SK-N-MC (cell line): Measurements from ENCODE around the gene FHIT.

Experiments used
- DNase-seq: peaks from one replicate; pipeline ENCODE4 v3.0.0-alpha.2; 2011; ENCODE audit warnings: low read depth, low spot score
- H3K27ac ChIP-seq: fragments of 200-600 bp; sonication (generic); 2 replicates; pipeline ENCODE4 v1.5.1; 2016; ENCODE audit warnings: mixed run types
- H3K36me3 ChIP-seq: fragments of 200-600 bp; sonication (generic); 2 replicates; pipeline ENCODE4 v1.6.1; 2017; ENCODE audit warnings: antibody characterized with exemption, low read length, mixed read lengths; ENCODE audit not compliant: insufficient read depth
- H3K4me3 ChIP-seq: fragments of 200-600 bp; sonication (generic); 2 replicates; pipeline ENCODE4 v1.5.1; 2016
- H3K9ac ChIP-seq: fragments of 200-600 bp; sonication (generic); 2 replicates; pipeline ENCODE4 v1.8.0; 2017; ENCODE audit warnings: mixed run types, mixed read lengths; ENCODE audit not compliant: insufficient read length
- H3K9me3 ChIP-seq: fragments of 200-600 bp; sonication (generic); 2 replicates; pipeline ENCODE4 v1.6.1; 2017; ENCODE audit warnings: low read depth, mild to moderate bottlenecking, antibody characterized with exemption, low read length, moderate library complexity, mixed read lengths
- EZH2 ChIP-seq: fragments of 200-600 bp; sonication (generic); IDR thresholded peaks from one replicate; pipeline ENCODE4 v1.6.1; 2017; ENCODE audit warnings: antibody characterized with exemption
- FOXP2 ChIP-seq: optimal IDR thresholded peaks from 2 replicates; pipeline ENCODE3; 2011; ENCODE audit warnings: mild to moderate bottlenecking, moderate library complexity; ENCODE audit not compliant: insufficient read depth; ENCODE audit errors: extremely low read length, control extremely low read depth
- POLR2AphosphoS5 ChIP-seq: IDR thresholded peaks from 2 replicates; pipeline ENCODE4 v1.6.1; 2012; ENCODE audit warnings: mild to moderate bottlenecking, low read depth, low read length, borderline replicate concordance

Gene FHIT

GRCh38 chr3:59914251-59914650 is 1337.0 kb downstream of the FHIT start:
- H3K4me3 ChIP-seq = no peak overlapping the region
- no peak for DNase-seq
- no peak overlapping the region for H3K9ac ChIP-seq
- no peaks in the 10 kb centered on the region for H3K36me3 ChIP-seq
- no peak for TF ChIP-seq FOXP2
- no peak for TF ChIP-seq EZH2
- no peak for TF ChIP-seq POLR2AphosphoS5
- H3K9me3 ChIP-seq = no peaks in the 10 kb centered on the region
- H3K27ac ChIP-seq = no peak overlapping the region

GRCh38 chr3:59913645-59914044 is 1337.6 kb downstream of the FHIT start:
- Histone ChIP-seq H3K27ac (no peak overlapping the region), H3K36me3 (no peaks in the 10 kb centered on the region), H3K4me3 (no peak overlapping the region), H3K9me3 (no peaks in the 10 kb centered on the region), H3K9ac (no peak overlapping the region)
- no peak for DNase-seq
- TF ChIP-seq POLR2AphosphoS5 (no peak), FOXP2 (no peak), EZH2 (no peak)

- no peak for DNase-seq
- Histone ChIP-seq H3K4me3 (no peak overlapping the region), H3K36me3 (no peaks in the 10 kb centered on the region), H3K9ac (no peak overlapping the region), H3K9me3 (no peaks in the 10 kb centered on the region), H3K27ac (no peak overlapping the region)
- TF ChIP-seq POLR2AphosphoS5 (no peak), FOXP2 (no peak), EZH2 (no peak)
These were observed 1342.6 kb downstream of the FHIT start for GRCh38 chr3:59908701-59909100.

GRCh38 chr3:59908280-59908679 is 1343.0 kb downstream of the FHIT start:
- no peak for DNase-seq
- Histone ChIP-seq H3K9me3 (no peaks in the 10 kb centered on the region), H3K27ac (no peak overlapping the region), H3K36me3 (no peaks in the 10 kb centered on the region), H3K4me3 (no peak overlapping the region), H3K9ac (no peak overlapping the region)
- TF ChIP-seq EZH2 (no peak), POLR2AphosphoS5 (no peak), FOXP2 (no peak)

- H3K27ac ChIP-seq = no peak overlapping the region
- H3K9me3 ChIP-seq = no peaks in the 10 kb centered on the region
- no peak for DNase-seq
- no peak overlapping the region for H3K9ac ChIP-seq
- H3K36me3 ChIP-seq = no peaks in the 10 kb centered on the region
- TF ChIP-seq POLR2AphosphoS5 (no peak), EZH2 (no peak), FOXP2 (no peak)
- no peak overlapping the region for H3K4me3 ChIP-seq
These were observed 1347.0 kb downstream of the FHIT start for GRCh38 chr3:59904296-59904695.

GRCh38 chr3:59899061-59899460 is 1352.2 kb downstream of the FHIT start:
- Histone ChIP-seq H3K9me3 (no peaks in the 10 kb centered on the region), H3K9ac (no peak overlapping the region), H3K4me3 (no peak overlapping the region), H3K36me3 (no peaks in the 10 kb centered on the region), H3K27ac (no peak overlapping the region)
- DNase-seq = no peak
- TF ChIP-seq EZH2 = no peak
- TF ChIP-seq FOXP2 = no peak
- TF ChIP-seq POLR2AphosphoS5 = no peak

- H3K9me3 ChIP-seq = no peaks in the 10 kb centered on the region
- no peak overlapping the region for H3K27ac ChIP-seq
- H3K36me3 ChIP-seq = no peaks in the 10 kb centered on the region
- DNase-seq = no peak
- no peak overlapping the region for H3K4me3 ChIP-seq
- H3K9ac ChIP-seq = no peak overlapping the region
- TF ChIP-seq FOXP2 = no peak
- TF ChIP-seq EZH2 = no peak
- TF ChIP-seq POLR2AphosphoS5 = no peak
These were observed 1355.3 kb downstream of the FHIT start for GRCh38 chr3:59895972-59896371.

- H3K9me3 ChIP-seq = no peaks in the 10 kb centered on the region
- no peak overlapping the region for H3K9ac ChIP-seq
- H3K36me3 ChIP-seq = no peaks in the 10 kb centered on the region
- no peak for DNase-seq
- no peak for TF ChIP-seq POLR2AphosphoS5
- no peak for TF ChIP-seq FOXP2
- no peak for TF ChIP-seq EZH2
- no peak overlapping the region for H3K4me3 ChIP-seq
- H3K27ac ChIP-seq = no peak overlapping the region
These were observed 1356.7 kb downstream of the FHIT start for GRCh38 chr3:59894425-59895121.

GRCh38 chr3:59890639-59891038 is 1360.6 kb downstream of the FHIT start:
- no peak overlapping the region for H3K9ac ChIP-seq
- no peaks in the 10 kb centered on the region for H3K9me3 ChIP-seq
- no peaks in the 10 kb centered on the region for H3K36me3 ChIP-seq
- TF ChIP-seq FOXP2 (no peak), POLR2AphosphoS5 (no peak), EZH2 (no peak)
- DNase-seq = no peak
- no peak overlapping the region for H3K27ac ChIP-seq
- no peak overlapping the region for H3K4me3 ChIP-seq
